ENCODE data around the gene SEMA3F.
A peak's percentile ranks its signal among the peaks of the same experiment; 100 is the strongest.

The SEMA3F gene

GRCh38 chr3:50172626-50173220 lies 17.6 kb downstream of the SEMA3F start:
- H3K4ac ChIP-seq (ENCODE audit: low read depth in 1 of 2, low read length in 2 of 2), result no peak overlapping the region
- no peak for DNase-seq
- no peak overlapping the region for H4K91ac ChIP-seq (ENCODE audit: low read length)
- no peak overlapping the region for H3K9ac ChIP-seq (ENCODE audit: low read length)
- no peak overlapping the region for H2AFZ ChIP-seq (ENCODE audit: low read depth, low read length)
- H3K23ac ChIP-seq (ENCODE audit: low read length in 2 of 2), result no peak overlapping the region
- H3K9me3 ChIP-seq (ENCODE audit: control insufficient read depth, low read length), result no peaks in the 10 kb centered on the region
- no peak overlapping the region for H2AK5ac ChIP-seq (ENCODE audit: low read length, severe bottlenecking)
- no peak overlapping the region for H3K4me3 ChIP-seq (ENCODE audit: insufficient read depth in 1 of 2, low read depth in 1 of 2, low read length in 2 of 2)
- H3K27me3 ChIP-seq (ENCODE audit: control insufficient read depth in 1 of 2, insufficient read depth in 1 of 2, low read length in 2 of 2), result peaks cover 0 to 20% of the 10 kb centered on the region in 2 experiments
- H3K4me1 ChIP-seq (ENCODE audit: control insufficient read depth, insufficient read depth, low read depth, low read length), result peaks cover 47% of the 10 kb centered on the region
- no peak overlapping the region for H3K18ac ChIP-seq (ENCODE audit: low read depth in 1 of 2, low read length in 2 of 2)
- no peaks in the 10 kb centered on the region for H3K79me1 ChIP-seq (replicated peaks; ENCODE audit: low read length, poor library complexity, severe bottlenecking)
- no peak overlapping the region for H3K14ac ChIP-seq (ENCODE audit: low read length in 2 of 2)
- H2BK12ac ChIP-seq (ENCODE audit: low read length in 2 of 2), result no peak overlapping the region
- no peak overlapping the region for H2BK15ac ChIP-seq (ENCODE audit: low read depth, poor library complexity, severe bottlenecking)
- no peak overlapping the region for H4K8ac ChIP-seq (ENCODE audit: low read length)
- no peak overlapping the region for H2BK120ac ChIP-seq (ENCODE audit: low read depth, low read length)
- no peak overlapping the region for H2BK5ac ChIP-seq (ENCODE audit: low read depth, low read length, poor library complexity, severe bottlenecking)
- no peak overlapping the region for H3K4me2 ChIP-seq (ENCODE audit: low read length, poor library complexity, severe bottlenecking)
- H3K36me3 ChIP-seq (ENCODE audit: control insufficient read depth in 1 of 2, insufficient read depth in 2 of 2, low read depth in 1 of 2, low read length in 2 of 2), result peaks cover 0 to 45% of the 10 kb centered on the region in 2 experiments
- H3K27ac ChIP-seq (ENCODE audit: low read length, poor library complexity, severe bottlenecking), result no peak overlapping the region
- 90% methylated on average over 8 of the region's 8 CpGs for WGBS

GRCh38 chr3:50173685-50174516 lies 18.8 kb downstream of the SEMA3F start:
- 91% methylated on average over 29 of the region's 29 CpGs for WGBS

GRCh38 chr3:50174517-50174895 lies 19.4 kb downstream of the SEMA3F start:
- Histone ChIP-seq H3K36me3 (ENCODE audit: control insufficient read depth in 1 of 2, insufficient read depth in 2 of 2, low read depth in 1 of 2, low read length in 2 of 2) (peaks cover 0 to 45% of the 10 kb centered on the region in 2 experiments), H3K9me3 (ENCODE audit: control insufficient read depth, low read length) (no peaks in the 10 kb centered on the region), H2AFZ (ENCODE audit: low read depth, low read length) (no peak overlapping the region), H3K79me1 (replicated peaks; ENCODE audit: low read length, poor library complexity, severe bottlenecking) (no peaks in the 10 kb centered on the region), H3K27ac (ENCODE audit: low read length, poor library complexity, severe bottlenecking) (no peak overlapping the region), H3K18ac (ENCODE audit: low read depth in 1 of 2, low read length in 2 of 2) (no peak overlapping the region), H2BK5ac (ENCODE audit: low read depth, low read length, poor library complexity, severe bottlenecking) (no peak overlapping the region), H4K8ac (ENCODE audit: low read length) (no peak overlapping the region), H3K14ac (ENCODE audit: low read length in 2 of 2) (no peak overlapping the region), H3K27me3 (ENCODE audit: control insufficient read depth in 1 of 2, insufficient read depth in 1 of 2, low read length in 2 of 2) (peaks cover 0 to 20% of the 10 kb centered on the region in 2 experiments), H3K4me2 (ENCODE audit: low read length, poor library complexity, severe bottlenecking) (no peak overlapping the region), H3K23ac (ENCODE audit: low read length in 2 of 2) (no peak overlapping the region), H3K9ac (ENCODE audit: low read length) (no peak overlapping the region), H3K4me3 (ENCODE audit: insufficient read depth in 1 of 2, low read depth in 1 of 2, low read length in 2 of 2) (no peak overlapping the region), H3K4me1 (ENCODE audit: control insufficient read depth, insufficient read depth, low read depth, low read length) (peaks cover 33% of the 10 kb centered on the region), H2BK120ac (ENCODE audit: low read depth, low read length) (no peak overlapping the region), H4K91ac (ENCODE audit: low read length) (no peak overlapping the region), H3K4ac (ENCODE audit: low read depth in 1 of 2, low read length in 2 of 2) (no peak overlapping the region), H2BK12ac (ENCODE audit: low read length in 2 of 2) (no peak overlapping the region), H2AK5ac (ENCODE audit: low read length, severe bottlenecking) (no peak overlapping the region), H2BK15ac (ENCODE audit: low read depth, poor library complexity, severe bottlenecking) (no peak overlapping the region)
- WGBS, result 94% methylated on average over 7 of the region's 7 CpGs
- DNase-seq, result no peak

More at GRCh38 chr3:50173685-50174516, 18.8 kb downstream of the SEMA3F start:
- Histone ChIP-seq H3K9me3 (ENCODE audit: control insufficient read depth, low read length) (no peaks in the 10 kb centered on the region), H2AK5ac (ENCODE audit: low read length, severe bottlenecking) (no peak overlapping the region), H2AFZ (ENCODE audit: low read depth, low read length) (no peak overlapping the region), H3K79me1 (replicated peaks; ENCODE audit: low read length, poor library complexity, severe bottlenecking) (no peaks in the 10 kb centered on the region), H4K91ac (ENCODE audit: low read length) (peak overlapping the region; percentile 34), H3K23ac (ENCODE audit: low read length in 2 of 2) (no peak overlapping the region), H3K36me3 (ENCODE audit: control insufficient read depth in 1 of 2, insufficient read depth in 2 of 2, low read depth in 1 of 2, low read length in 2 of 2) (peaks cover 0 to 45% of the 10 kb centered on the region in 2 experiments), H3K9ac (ENCODE audit: low read length) (no peak overlapping the region), H2BK12ac (ENCODE audit: low read length in 2 of 2) (no peak overlapping the region), H4K8ac (ENCODE audit: low read length) (no peak overlapping the region), H3K27ac (ENCODE audit: low read length, poor library complexity, severe bottlenecking) (no peak overlapping the region), H3K4me2 (ENCODE audit: low read length, poor library complexity, severe bottlenecking) (no peak overlapping the region), H3K18ac (ENCODE audit: low read depth in 1 of 2, low read length in 2 of 2) (no peak overlapping the region), H2BK120ac (ENCODE audit: low read depth, low read length) (no peak overlapping the region), H3K4me1 (ENCODE audit: control insufficient read depth, insufficient read depth, low read depth, low read length) (peaks cover 37% of the 10 kb centered on the region), H3K14ac (ENCODE audit: low read length in 2 of 2) (no peak overlapping the region), H3K27me3 (ENCODE audit: control insufficient read depth in 1 of 2, insufficient read depth in 1 of 2, low read length in 2 of 2) (peaks cover 0 to 20% of the 10 kb centered on the region in 2 experiments), H3K4ac (ENCODE audit: low read depth in 1 of 2, low read length in 2 of 2) (peak overlapping the region in 1 of 2 experiments; percentile 46), H2BK5ac (ENCODE audit: low read depth, low read length, poor library complexity, severe bottlenecking) (no peak overlapping the region), H2BK15ac (ENCODE audit: low read depth, poor library complexity, severe bottlenecking) (no peak overlapping the region), H3K4me3 (ENCODE audit: insufficient read depth in 1 of 2, low read depth in 1 of 2, low read length in 2 of 2) (no peak overlapping the region)
- no peak for DNase-seq

DNA sequence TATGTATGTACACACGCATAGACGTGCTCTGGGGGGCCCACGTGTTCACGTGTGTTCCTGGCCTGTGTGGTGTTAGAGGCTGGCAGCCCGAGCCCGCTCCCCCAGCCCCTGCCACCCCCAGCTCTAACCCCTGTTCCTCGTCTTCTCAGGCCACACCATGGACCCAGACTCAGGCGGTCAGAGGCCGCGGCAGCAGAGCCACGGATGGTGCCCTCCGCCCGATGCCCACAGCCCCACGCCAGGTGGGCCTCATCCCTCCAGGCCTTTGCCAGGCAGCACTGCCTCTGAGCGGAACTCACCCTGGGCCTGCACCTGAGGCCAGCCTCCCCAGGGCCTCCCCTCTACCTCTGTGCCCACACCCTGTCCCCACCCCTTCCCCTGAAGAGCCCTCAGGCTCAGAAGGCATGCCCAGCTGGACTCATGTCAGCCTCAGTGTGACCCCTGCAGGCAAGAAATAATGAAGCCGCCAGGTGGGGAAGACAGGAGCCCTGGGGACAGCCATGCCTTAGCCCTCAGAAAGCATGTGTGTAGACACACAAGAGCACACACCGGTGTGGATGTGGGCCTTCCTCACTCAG lies 19.9 kb downstream of the SEMA3F start:
- Histone ChIP-seq H2AFZ (ENCODE audit: low read depth, low read length) (no peak overlapping the region), H3K4me2 (ENCODE audit: low read length, poor library complexity, severe bottlenecking) (no peak overlapping the region), H3K79me1 (replicated peaks; ENCODE audit: low read length, poor library complexity, severe bottlenecking) (no peaks in the 10 kb centered on the region), H2BK12ac (ENCODE audit: low read length in 2 of 2) (no peak overlapping the region), H2BK120ac (ENCODE audit: low read depth, low read length) (no peak overlapping the region), H3K4ac (ENCODE audit: low read depth in 1 of 2, low read length in 2 of 2) (no peak overlapping the region), H3K23ac (ENCODE audit: low read length in 2 of 2) (no peak overlapping the region), H3K27me3 (ENCODE audit: control insufficient read depth in 1 of 2, insufficient read depth in 1 of 2, low read length in 2 of 2) (peaks cover 0 to 16% of the 10 kb centered on the region in 2 experiments), H3K18ac (ENCODE audit: low read depth in 1 of 2, low read length in 2 of 2) (no peak overlapping the region), H2AK5ac (ENCODE audit: low read length, severe bottlenecking) (no peak overlapping the region), H3K36me3 (ENCODE audit: control insufficient read depth in 1 of 2, insufficient read depth in 2 of 2, low read depth in 1 of 2, low read length in 2 of 2) (peaks cover 0 to 45% of the 10 kb centered on the region in 2 experiments), H3K14ac (ENCODE audit: low read length in 2 of 2) (no peak overlapping the region), H3K4me1 (ENCODE audit: control insufficient read depth, insufficient read depth, low read depth, low read length) (peaks cover 29% of the 10 kb centered on the region), H4K8ac (ENCODE audit: low read length) (no peak overlapping the region), H3K9ac (ENCODE audit: low read length) (no peak overlapping the region), H3K4me3 (ENCODE audit: insufficient read depth in 1 of 2, low read depth in 1 of 2, low read length in 2 of 2) (no peak overlapping the region), H2BK5ac (ENCODE audit: low read depth, low read length, poor library complexity, severe bottlenecking) (no peak overlapping the region), H4K91ac (ENCODE audit: low read length) (no peak overlapping the region), H3K9me3 (ENCODE audit: control insufficient read depth, low read length) (no peaks in the 10 kb centered on the region), H3K27ac (ENCODE audit: low read length, poor library complexity, severe bottlenecking) (no peak overlapping the region), H2BK15ac (ENCODE audit: low read depth, poor library complexity, severe bottlenecking) (no peak overlapping the region)
- WGBS, result 96% methylated on average over 17 of the region's 17 CpGs
- DNase-seq, result no peak
